GM21717 (cell line): Measurements from ENCODE around the gene NACC1.

Source experiments
- ATAC-seq: cut with Tn5 transposase; IDR thresholded peaks from one replicate; pipeline ENCODE4 v1.9.1; 2021; ENCODE audit warnings: mild to moderate bottlenecking, moderate library complexity; ENCODE audit not compliant: unreplicated experiment

NACC1 gene

GRCh38 chr19:13118424-13119193, 545 bp downstream of the NACC1 start:
- ATAC-seq: no peak

- ATAC-seq: no peak
These were observed 1.6 kb downstream of the NACC1 start for GRCh38 chr19:13119627-13120026.

- no peak for ATAC-seq
These were observed 2.0 kb downstream of the NACC1 start for GRCh38 chr19:13120031-13120430.

DNA sequence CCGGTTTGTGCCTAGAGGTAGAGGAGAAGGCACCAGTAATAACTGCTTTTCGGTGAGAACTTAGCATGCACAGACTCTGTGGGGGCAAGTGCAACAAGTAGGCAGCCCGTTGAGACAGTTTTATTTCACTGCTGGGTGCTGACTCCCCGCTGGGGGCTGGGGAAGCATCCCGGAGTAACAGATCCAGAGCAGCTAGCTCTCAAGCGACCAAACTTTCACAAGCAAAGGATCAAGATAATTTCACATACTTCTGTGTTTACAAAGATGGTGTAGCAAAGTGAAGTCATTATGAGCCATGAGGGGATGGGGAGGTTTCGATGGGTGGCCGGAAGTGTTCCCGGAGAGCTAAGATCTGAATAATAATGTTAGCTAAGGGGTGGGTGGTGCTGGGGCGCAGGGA, 2.8 kb downstream of the NACC1 start:
- no peak for ATAC-seq

DNA sequence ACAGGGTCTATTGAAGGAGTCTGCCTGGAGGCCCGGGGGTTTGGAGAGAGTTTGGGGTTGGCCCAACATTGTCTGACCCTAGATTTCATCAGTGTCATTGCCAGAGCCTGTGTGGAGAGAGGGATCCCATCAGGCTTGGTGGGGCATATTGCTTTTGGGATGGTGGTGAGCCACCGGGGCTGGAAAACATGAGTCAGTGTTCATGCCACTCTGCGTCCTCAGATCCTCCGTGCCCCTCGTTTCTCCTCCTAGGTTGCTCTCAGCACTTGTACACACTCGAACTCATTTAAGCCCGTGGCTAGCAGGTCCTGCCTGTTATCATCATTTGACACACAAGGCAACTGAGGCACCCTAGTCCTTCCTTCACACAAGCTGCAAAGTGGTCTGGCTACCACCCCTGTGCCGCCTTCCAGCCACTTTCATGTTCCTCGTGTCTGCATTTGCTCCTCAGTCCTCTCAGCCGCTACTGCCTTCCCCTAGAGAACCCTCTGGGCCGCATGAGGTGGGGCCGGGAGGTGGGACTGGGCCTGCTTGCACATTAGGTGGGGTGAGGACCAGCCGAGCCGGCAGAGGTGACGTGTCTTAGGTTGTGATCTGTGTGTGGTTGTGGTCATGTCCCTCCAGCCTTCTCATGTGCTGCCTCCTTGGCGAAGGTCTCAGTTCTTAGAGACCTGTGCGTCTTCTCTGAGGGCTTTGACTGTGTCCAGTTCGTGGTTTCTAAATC, 3.6 kb downstream of the NACC1 start:
- no peak for ATAC-seq

DNA sequence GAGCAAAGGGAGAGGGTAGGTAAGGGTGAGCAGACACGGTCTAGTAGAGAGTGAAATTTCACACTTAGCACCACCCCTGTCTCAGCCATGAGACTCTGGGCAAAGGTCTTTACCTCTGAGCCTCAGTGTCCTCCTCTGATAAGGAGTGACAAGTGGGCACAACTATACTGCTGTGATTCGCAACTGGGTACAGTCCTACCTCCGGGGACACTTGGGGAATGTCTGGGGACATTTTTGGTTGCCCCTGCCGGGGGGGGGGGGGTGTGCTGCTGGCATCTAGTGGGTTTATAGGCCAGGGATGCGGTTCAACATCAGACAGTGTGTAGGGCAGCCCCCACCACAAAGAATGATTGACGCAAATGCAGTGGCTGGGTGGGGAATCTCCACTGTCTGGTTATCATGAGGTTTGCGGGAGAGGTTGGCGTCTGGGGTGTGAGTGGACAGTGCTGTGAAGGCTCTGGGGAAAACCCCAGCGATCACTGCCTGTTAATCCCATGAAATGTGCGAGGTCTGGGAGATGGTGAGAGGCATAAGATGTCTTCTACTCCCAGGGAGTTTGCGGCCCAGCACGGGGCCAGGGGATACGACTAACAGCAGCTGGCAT, 4.3 kb downstream of the NACC1 start:
- no peak for ATAC-seq

DNA sequence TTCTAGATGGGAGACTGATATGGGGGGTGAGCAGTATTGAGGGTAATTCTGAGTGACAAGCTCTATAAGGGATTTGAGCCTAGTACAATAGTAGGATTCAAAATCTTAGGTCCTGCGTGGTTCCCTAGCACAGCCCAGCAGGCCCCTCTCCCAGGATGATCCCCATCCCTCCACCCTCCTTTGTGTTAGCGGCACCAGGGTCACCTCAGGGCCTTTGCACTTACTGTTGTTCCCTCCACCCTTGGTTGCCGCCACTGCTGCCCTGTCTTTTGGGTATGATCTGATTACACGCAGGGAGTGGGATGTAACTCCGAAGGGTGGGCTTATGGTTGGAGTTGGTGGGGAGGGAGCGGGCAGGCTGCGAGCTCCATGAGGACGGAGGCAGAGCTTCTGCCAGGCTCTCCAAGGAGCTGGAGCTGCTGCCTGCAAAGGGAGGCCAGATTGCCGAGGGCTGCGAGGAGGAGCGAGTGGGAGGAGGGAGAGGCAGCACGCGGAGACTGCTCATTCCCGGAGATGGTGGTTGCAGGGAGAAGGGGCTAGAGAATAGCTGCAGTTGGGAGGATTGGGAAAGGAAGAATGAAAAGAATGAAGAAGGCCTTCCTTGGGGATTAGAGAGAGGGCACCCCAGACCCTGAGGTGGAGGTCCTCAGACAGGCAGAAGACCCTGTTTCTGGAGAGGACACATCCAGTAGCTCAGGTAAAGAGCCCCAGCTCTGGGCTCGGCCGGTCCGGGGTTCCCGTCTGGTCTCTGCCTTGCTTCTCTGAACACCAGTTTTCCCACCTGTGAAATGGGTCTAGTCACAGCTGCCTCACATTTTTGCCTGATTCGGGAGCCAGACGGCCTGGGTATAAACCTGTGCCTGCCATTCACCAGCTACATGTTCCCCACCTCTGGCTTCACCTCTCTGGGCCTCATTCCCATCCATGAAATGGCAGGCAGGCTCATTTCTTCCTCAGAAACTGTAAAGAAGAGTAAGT, 5.2 kb downstream of the NACC1 start:
- ATAC-seq: no peak

GRCh38 chr19:13127051-13127450, 9.0 kb downstream of the NACC1 start:
- ATAC-seq: no peak

- no peak for ATAC-seq
These were observed 9.9 kb downstream of the NACC1 start for GRCh38 chr19:13127811-13128575.

GRCh38 chr19:13128583-13128982, 10.5 kb downstream of the NACC1 start:
- no peak for ATAC-seq

GRCh38 chr19:13129384-13129783, 11.3 kb downstream of the NACC1 start:
- ATAC-seq: no peak

DNA sequence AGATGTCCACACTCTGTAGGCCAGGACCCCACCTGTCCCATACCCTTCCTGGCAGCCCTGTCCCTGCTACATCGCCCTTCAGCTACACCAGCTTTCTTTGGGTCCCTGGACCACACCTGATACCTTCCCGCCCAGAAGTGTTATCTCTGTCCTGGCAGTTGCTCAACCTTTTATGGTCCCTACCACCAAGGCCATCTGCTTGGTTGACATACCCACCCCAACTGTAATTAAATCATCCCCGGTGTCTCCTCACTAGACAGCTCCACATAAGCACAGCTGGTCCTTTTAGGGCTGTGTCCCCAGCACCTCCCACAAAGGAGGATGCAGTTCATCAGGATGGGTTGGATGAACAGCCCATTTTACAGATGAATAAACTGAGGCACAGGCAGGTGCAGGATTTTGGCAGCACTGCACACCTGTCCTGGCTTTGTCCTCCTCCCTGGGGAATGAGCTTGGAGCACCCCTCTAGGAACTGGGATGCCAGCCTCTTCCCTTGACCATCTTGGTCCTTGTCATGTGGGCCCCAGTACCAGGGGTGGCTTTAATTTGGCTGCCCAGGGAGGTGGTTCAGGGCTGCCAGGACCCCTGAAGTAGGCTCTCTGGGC, 12.9 kb downstream of the NACC1 start:
- no peak for ATAC-seq

GRCh38 chr19:13132471-13133180, 14.6 kb downstream of the NACC1 start:
- no peak for ATAC-seq

DNA sequence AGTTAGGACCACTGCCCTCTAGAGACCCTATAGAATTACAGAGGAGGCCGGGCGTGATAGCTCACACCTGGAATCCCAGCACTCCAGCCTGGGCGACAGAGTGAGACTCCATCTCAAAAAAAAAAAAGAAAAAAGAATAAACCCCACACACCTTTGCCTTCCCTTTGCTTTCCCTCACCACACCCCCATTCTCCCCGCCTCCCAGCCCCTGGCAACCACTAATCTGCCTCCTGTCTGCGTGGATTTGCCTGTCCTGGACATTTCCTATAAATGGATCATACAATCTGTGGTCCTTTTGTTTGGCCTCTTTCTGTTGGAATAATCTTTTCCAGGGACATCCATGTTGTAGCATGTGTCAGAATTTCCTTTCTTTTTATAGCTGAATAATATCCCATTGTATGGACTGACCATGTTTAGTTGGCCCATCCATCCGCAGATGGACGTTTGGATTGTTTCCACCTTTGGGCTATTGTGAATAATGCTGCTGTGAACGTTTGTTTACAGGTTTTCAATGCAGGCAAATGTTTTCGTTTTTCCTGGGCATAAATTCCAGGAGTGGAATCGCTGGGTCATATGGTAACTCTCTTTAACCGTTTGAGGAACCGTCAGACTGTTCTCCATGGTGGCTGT, 15.3 kb downstream of the NACC1 start:
- ATAC-seq: no peak

DNA sequence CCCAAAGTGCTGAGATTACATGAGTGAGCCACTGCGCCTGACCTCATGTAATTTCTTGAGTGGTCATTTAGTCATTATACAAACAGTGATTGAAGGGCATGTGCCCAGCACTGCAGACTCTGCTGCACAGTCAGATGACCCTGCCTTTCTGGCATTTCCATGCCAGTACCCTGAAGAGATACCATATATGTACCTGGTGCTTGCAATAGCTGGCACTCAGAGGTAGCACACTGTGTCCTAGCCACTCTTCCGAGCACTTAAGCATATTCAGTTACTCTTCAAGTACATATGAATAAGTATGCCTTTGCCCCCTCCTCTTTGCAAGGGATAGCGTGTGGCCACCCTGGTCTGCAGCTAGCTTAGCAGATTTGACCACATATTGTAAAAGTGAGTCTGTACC, 16.6 kb downstream of the NACC1 start:
- no peak for ATAC-seq

DNA sequence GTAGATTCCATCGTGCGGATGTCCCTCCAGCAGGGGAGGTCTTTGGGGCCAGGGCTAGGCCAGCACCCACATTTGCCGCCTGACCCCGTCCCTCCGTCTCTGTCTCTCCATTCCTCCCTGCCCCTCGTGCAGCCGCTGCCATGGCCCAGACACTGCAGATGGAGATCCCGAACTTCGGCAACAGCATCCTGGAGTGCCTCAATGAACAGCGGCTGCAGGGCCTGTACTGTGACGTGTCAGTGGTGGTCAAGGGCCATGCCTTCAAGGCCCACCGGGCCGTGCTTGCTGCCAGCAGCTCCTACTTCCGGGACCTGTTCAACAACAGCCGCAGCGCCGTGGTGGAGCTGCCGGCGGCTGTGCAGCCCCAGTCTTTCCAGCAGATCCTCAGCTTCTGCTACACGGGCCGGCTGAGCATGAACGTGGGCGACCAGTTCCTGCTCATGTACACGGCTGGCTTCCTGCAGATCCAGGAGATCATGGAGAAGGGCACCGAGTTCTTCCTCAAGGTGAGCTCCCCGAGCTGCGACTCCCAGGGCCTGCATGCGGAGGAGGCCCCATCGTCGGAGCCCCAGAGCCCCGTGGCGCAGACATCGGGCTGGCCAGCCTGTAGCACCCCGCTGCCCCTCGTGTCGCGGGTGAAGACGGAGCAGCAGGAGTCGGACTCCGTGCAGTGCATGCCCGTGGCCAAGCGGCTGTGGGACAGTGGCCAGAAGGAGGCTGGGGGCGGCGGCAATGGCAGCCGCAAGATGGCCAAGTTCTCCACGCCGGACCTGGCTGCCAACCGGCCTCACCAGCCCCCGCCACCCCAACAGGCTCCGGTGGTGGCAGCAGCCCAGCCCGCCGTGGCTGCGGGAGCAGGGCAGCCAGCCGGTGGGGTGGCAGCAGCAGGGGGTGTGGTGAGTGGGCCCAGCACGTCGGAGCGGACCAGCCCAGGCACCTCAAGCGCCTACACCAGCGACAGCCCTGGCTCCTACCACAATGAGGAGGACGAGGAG, 17.3 kb downstream of the NACC1 start:
- ATAC-seq: no peak

GRCh38 chr19:13137290-13137794, 19.3 kb downstream of the NACC1 start:
- ATAC-seq: no peak
